GM19351 (cell line): ENCODE data around the gene DCTN4.
"Not testable (repeated sequence)": the region's sequence is repeated elsewhere in the genome, so short reads cannot be mapped to it uniquely, and the experiment has no call there.

ENCODE experiments used
- ATAC-seq: cut with Tn5 transposase; IDR thresholded peaks from one replicate; pipeline ENCODE4 v1.9.1; 2021; ENCODE audit warnings: mild to moderate bottlenecking, moderate library complexity; ENCODE audit not compliant: unreplicated experiment

DCTN4 gene

GRCh38 chr5:150778517-150779396 lies 19.9 kb upstream of the DCTN4 start, which contains the start of gene SMIM3:
Gene SMIM3 (plus strand): TSS chr5:150778757. CDS start chr5:150795441, 16,684 bp downstream.
- peak; percentile 19 for ATAC-seq

GRCh38 chr5:150778088-150778516 lies 19.3 kb upstream of the DCTN4 start:
- no peak for ATAC-seq

- ATAC-seq = no peak
These were observed 18.9 kb upstream of the DCTN4 start for GRCh38 chr5:150777685-150778084.

- ATAC-seq = no peak
These were observed 15.3 kb upstream of the DCTN4 start for GRCh38 chr5:150774145-150774544.

GRCh38 chr5:150771034-150771795 lies 12.4 kb upstream of the DCTN4 start:
- no peak for ATAC-seq

GRCh38 chr5:150766251-150766650 lies 7.4 kb upstream of the DCTN4 start:
- ATAC-seq = no peak

- no peak for ATAC-seq
These were observed 7.0 kb upstream of the DCTN4 start for GRCh38 chr5:150765799-150766169.

- ATAC-seq = no peak
These were observed 6.4 kb upstream of the DCTN4 start for GRCh38 chr5:150765011-150765798.

- no peak for ATAC-seq
These were observed 5.7 kb upstream of the DCTN4 start for GRCh38 chr5:150764530-150764929.

GRCh38 chr5:150763023-150763769 lies 4.4 kb upstream of the DCTN4 start:
- ATAC-seq = no peak

GRCh38 chr5:150762211-150762610 lies 3.4 kb upstream of the DCTN4 start:
- ATAC-seq = no peak

GRCh38 chr5:150759334-150759583 lies 442 bp upstream of the DCTN4 start:
- no peak for ATAC-seq

- ATAC-seq = peak; percentile 21
These were observed 650 bp downstream of the DCTN4 start for GRCh38 chr5:150758203-150758530.

- ATAC-seq = no peak
These were observed 1.6 kb downstream of the DCTN4 start for GRCh38 chr5:150757087-150757649.

GRCh38 chr5:150753863-150754262 lies 5.0 kb downstream of the DCTN4 start:
- ATAC-seq = no peak

GRCh38 chr5:150753463-150753862 lies 5.4 kb downstream of the DCTN4 start:
- no peak for ATAC-seq

- no peak for ATAC-seq
These were observed 7.5 kb downstream of the DCTN4 start for GRCh38 chr5:150751096-150751891.

- no peak for ATAC-seq
These were observed 8.3 kb downstream of the DCTN4 start for GRCh38 chr5:150750469-150750868.

- ATAC-seq = not testable (repeated sequence)
These were observed 15.7 kb downstream of the DCTN4 start for GRCh38 chr5:150743142-150743488.
